HG03159 (cell line): Measurements from ENCODE around the gene DNAJC8.

Experiments used
- ATAC-seq: cut with Tn5 transposase; IDR thresholded peaks from one replicate; pipeline ENCODE4 v1.9.1; 2021; ENCODE audit warnings: mild to moderate bottlenecking, moderate library complexity; ENCODE audit not compliant: unreplicated experiment

DNAJC8 gene

GRCh38 chr1:28256197-28256827, 23.5 kb upstream of the DNAJC8 start:
- ATAC-seq: no peak

GRCh38 chr1:28249866-28250295, 17.1 kb upstream of the DNAJC8 start:
- ATAC-seq: no peak

- no peak for ATAC-seq
Observed at GRCh38 chr1:28249013-28249865, 16.4 kb upstream of the DNAJC8 start.

GRCh38 chr1:28248273-28249012, 15.6 kb upstream of the DNAJC8 start:
- no peak for ATAC-seq

GRCh38 chr1:28247612-28248272, 14.9 kb upstream of the DNAJC8 start:
- no peak for ATAC-seq

GRCh38 chr1:28246427-28246832, 13.6 kb upstream of the DNAJC8 start:
- ATAC-seq: no peak

GRCh38 chr1:28244549-28245251, 11.9 kb upstream of the DNAJC8 start:
- ATAC-seq: no peak

- no peak for ATAC-seq
Observed at GRCh38 chr1:28243685-28244311, 11.0 kb upstream of the DNAJC8 start.

GRCh38 chr1:28241638-28242241, 8.9 kb upstream of the DNAJC8 start:
- ATAC-seq: no peak

- no peak for ATAC-seq
Observed at GRCh38 chr1:28240024-28240423, 7.2 kb upstream of the DNAJC8 start.

GRCh38 chr1:28239004-28239403, 6.2 kb upstream of the DNAJC8 start:
- no peak for ATAC-seq

- ATAC-seq: no peak
Observed at GRCh38 chr1:28236656-28237322, 4.0 kb upstream of the DNAJC8 start.

- ATAC-seq: peak; percentile 77
Observed at GRCh38 chr1:28235755-28236655, 3.2 kb upstream of the DNAJC8 start, which contains the start of gene ATP5IF1. Gene ATP5IF1, plus strand, starts transcription at chr1:28236124. Its CDS starts 60 bp downstream, at chr1:28236184.

GRCh38 chr1:28233264-28233606, 406 bp upstream of the DNAJC8 start:
- no peak for ATAC-seq

GRCh38 chr1:28229996-28230395, 2.8 kb downstream of the DNAJC8 start:
- ATAC-seq: no peak

GRCh38 chr1:28229089-28229488, 3.7 kb downstream of the DNAJC8 start:
- ATAC-seq: no peak

GRCh38 chr1:28213315-28213714, 19.5 kb downstream of the DNAJC8 start:
- no peak for ATAC-seq

GRCh38 chr1:28209700-28210099, 23.1 kb downstream of the DNAJC8 start:
- no peak for ATAC-seq
